GM12873 (cell line): ENCODE measurements around the gene GDF9.

ENCODE experiments used
- TF ChIP-seq, protein P1 (sequence below): IDR thresholded peaks from 2 replicates; pipeline ENCODE4 v1.5.1; 2012; ENCODE audit warnings: low read depth, mild to moderate bottlenecking, moderate library complexity, low read length, control low read depth; ENCODE audit not compliant: insufficient read depth; ENCODE audit errors: missing control alignments

GDF9 gene

DNA sequence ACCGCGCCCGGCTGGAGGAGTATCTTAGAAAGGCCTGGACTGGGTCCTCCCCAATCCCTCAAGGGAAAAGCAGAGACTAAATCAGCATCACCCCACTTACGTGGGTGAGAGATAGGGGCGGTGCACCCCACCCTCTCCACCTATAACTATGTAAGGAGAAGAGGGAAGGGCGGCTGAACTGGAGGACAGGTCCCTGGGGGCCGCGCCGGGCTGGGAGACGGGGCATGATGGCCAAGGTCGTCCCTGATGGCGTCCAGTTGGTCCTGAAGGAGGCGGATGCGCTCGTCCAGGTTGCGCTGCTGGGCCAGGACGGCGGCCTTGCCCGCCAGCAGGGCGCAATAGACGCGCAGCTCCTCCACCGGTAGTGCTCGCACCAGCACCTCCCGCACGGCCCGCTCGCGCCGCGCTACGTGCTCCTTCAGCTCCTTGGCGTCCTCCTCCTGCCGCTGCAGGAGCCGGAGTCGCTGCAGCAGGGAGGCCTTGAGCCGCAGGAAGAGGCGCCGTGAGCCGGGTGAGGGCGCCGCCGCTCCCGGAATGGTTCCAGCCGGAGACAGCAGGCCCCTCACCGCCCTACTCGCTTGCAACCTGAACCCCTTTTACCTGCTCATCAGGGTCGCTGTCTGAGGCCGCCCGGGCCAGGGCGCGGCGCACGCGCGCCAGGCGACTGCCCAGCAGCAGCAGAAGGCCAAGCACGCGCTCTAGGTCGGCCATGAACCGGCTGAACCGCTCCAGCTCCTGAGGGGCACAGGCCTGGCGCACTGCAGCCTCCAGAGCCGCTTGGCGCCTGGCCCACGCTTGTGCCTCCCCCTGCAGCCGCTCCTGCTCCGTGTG, 43.4 kb downstream of the GDF9 start:
- TF ChIP-seq, protein P1, sequence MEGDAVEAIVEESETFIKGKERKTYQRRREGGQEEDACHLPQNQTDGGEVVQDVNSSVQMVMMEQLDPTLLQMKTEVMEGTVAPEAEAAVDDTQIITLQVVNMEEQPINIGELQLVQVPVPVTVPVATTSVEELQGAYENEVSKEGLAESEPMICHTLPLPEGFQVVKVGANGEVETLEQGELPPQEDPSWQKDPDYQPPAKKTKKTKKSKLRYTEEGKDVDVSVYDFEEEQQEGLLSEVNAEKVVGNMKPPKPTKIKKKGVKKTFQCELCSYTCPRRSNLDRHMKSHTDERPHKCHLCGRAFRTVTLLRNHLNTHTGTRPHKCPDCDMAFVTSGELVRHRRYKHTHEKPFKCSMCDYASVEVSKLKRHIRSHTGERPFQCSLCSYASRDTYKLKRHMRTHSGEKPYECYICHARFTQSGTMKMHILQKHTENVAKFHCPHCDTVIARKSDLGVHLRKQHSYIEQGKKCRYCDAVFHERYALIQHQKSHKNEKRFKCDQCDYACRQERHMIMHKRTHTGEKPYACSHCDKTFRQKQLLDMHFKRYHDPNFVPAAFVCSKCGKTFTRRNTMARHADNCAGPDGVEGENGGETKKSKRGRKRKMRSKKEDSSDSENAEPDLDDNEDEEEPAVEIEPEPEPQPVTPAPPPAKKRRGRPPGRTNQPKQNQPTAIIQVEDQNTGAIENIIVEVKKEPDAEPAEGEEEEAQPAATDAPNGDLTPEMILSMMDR: peak; percentile 4

DNA sequence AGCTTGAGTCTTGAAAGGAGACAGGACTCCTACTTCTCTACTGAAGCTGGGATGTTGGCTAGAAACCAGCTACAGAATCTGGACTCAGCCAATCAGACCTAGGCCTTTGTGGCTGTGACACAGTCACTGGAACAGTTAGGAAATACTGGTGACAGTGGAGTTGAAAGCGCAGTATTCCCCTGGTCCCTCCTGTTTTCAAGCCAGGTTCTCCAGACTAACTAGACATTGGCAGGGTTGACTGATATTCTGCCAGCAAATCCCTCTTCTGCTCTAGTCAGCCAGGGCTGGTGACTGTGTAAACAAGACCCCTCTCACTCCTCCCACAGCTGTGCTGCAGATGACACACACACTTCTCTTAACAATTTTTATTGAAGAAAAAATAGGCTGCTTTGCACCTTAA, 44.5 kb downstream of the GDF9 start:
- TF ChIP-seq, protein P1: no peak

DNA sequence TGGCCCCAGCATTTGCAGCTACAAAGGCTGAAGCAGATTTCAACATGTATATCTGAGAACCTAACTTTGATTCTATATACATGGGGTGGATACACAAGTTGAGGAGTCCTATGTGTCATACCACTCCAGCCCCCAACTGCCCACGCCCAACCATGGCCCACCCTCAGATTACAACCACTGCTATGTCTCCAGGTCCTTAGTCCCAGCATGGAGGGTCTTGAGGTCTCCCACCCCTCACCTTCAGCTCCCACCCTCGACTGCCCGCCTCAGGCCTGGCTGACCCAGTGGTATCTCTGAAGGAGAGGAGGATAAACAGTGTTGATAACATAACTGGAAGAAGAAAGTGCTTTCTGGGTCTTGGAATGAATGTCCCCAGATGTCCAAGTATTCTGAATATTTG, 44.9 kb downstream of the GDF9 start:
- TF ChIP-seq, protein P1: no peak

DNA sequence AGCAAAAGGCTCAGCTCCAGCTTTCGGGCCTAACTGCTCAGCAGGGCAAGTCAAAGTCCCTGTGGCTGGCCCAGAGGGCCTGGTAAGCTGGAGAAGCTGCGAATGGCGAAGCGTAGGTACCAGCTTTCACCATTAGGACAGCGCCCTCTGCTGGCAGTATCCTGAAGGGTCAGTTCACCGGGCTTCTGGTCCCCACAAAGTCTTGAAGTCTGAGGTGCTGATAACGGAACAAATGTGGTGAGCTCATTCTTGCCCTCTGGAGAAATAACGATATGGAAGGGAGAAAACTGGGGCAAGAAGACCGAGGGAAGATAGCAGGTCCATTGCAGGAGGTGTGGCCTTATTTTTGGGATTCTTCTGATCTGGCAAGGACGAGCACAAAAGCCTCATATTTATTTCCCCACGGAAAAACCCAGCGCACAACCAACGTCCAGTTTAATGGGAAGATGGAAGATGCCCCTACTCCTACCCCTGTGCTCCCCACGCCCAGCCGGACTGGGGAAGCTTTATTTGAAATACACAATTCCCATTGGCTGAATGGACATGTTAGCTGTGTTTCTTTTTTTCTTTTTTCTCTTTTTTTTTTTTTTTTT, 46.0 kb downstream of the GDF9 start:
- TF ChIP-seq, protein P1: peak; percentile 94

DNA sequence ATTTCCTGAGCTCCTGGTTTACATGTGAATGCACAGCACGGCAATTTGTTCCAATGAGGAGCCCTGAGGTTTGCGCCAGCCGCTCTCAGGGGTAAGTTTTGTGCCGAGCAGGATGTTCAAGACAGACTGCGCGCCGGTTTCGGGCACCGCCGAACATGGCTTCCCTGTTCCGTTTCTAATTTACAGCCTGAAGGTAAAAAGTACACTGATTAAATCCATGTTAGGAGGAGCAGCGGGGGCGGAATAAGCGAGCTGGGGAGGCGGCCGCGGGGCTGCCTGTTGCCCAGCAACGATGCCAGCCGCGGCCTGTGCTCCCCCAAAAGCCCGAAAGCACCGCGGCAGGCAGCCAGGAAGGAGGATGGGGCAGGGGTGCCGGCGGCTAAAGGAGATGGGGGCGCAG, 46.8 kb downstream of the GDF9 start:
- TF ChIP-seq, protein P1: no peak

DNA sequence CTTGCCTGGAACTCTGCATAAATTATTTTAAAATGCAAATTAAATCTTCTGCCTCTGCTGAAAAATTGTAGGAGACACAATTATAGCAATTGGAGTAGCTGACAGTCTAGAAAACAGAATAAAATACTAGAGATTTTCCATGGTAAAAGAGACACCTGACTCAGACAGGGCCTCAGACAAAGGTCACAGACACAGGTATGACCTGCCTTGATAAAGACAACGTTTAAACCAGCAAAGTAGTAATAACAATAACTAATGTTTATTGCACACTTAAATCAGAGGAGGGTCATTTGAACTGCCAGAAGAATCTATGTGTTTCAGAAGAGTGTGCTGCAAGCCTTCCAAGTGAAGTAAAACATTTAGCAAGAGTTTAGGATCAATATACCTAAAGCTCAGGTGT, 49.3 kb downstream of the GDF9 start:
- TF ChIP-seq, protein P1: no peak

DNA sequence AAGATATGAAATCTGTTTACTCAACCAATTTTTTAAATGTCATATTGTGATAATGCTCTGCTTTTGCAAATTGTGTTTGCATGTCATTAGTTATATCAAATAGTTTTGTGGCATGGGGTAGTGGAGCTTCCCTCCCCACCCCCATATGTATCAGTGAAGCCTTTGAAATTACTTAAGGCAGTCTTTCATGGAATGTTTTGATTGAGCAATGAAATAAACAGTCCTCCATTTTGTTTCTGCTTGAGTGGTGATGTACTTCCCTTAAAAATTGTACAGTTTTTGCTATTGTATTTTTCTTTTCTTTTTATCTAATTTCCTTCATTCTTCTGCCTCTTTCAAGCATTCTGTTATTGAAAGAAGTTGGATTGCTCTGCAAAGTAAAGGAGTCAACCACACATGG, 49.7 kb downstream of the GDF9 start:
- TF ChIP-seq, protein P1: no peak
